Kasumi-1 (cell line): ENCODE measurements around the gene TMEM145.
"Not testable (repeated sequence)": the region's sequence is repeated elsewhere in the genome, so short reads cannot be mapped to it uniquely, and the experiment has no call there.

Source experiments
- DNase-seq, 2 experiments: peaks; one replicate each; lab custom pipeline; 2025; lab: John Stamatoyannopoulos, UW

TMEM145 gene

GRCh38 chr19:42313096-42313839 is at the start of gene TMEM145:
TSS of gene TMEM145 (plus strand) at chr19:42313309. CDS start at chr19:42313377, 68 bp downstream.
- peak; percentile 59 to 74 for DNase-seq

GRCh38 chr19:42266105-42266504 is 47.0 kb upstream of the TMEM145 start:
- not testable (repeated sequence) for DNase-seq

- DNase-seq: not testable (repeated sequence)
Measured at GRCh38 chr19:42266928-42267603, 46.0 kb upstream of the TMEM145 start.

- peak in 1 of 2 experiments; percentile 34 for DNase-seq
Measured at GRCh38 chr19:42267644-42268141, 45.4 kb upstream of the TMEM145 start.

GRCh38 chr19:42268142-42268703 is 44.9 kb upstream of the TMEM145 start:
- peak; percentile 99 to 100 for DNase-seq

GRCh38 chr19:42268704-42269477 is 44.2 kb upstream of the TMEM145 start, which contains the start of gene CIC:
TSS of gene CIC (plus strand) at chr19:42269252. CDS start at chr19:42271784, 2,532 bp downstream.
- DNase-seq: peak; percentile 100

GRCh38 chr19:42269478-42270345 is 43.4 kb upstream of the TMEM145 start:
- DNase-seq: no peak

- DNase-seq: peak; percentile 58 to 68
Measured at GRCh38 chr19:42270346-42271044, 42.6 kb upstream of the TMEM145 start.

GRCh38 chr19:42271045-42271419 is 42.1 kb upstream of the TMEM145 start:
- no peak for DNase-seq

GRCh38 chr19:42271861-42272534 is 41.1 kb upstream of the TMEM145 start:
- no peak for DNase-seq

- DNase-seq: no peak
Measured at GRCh38 chr19:42272535-42272897, 40.6 kb upstream of the TMEM145 start.

- DNase-seq: no peak
Measured at GRCh38 chr19:42272989-42273406, 40.1 kb upstream of the TMEM145 start.

- DNase-seq: no peak
Measured at GRCh38 chr19:42273407-42274064, 39.6 kb upstream of the TMEM145 start.

- no peak for DNase-seq
Measured at GRCh38 chr19:42274065-42274682, 38.9 kb upstream of the TMEM145 start.

GRCh38 chr19:42275103-42275502 is 38.0 kb upstream of the TMEM145 start:
- no peak for DNase-seq

GRCh38 chr19:42275517-42275916 is 37.6 kb upstream of the TMEM145 start:
- DNase-seq: no peak

GRCh38 chr19:42276284-42276683 is 36.8 kb upstream of the TMEM145 start:
- no peak for DNase-seq

GRCh38 chr19:42276821-42277220 is 36.3 kb upstream of the TMEM145 start:
- no peak for DNase-seq
